PC-3 (cell line): Measurements from ENCODE around the gene MRPS18C. TPM values are rescaled to one million over a fixed set of nuclear protein-coding genes. Genes with fewer than 3 reads are reported as not detected.

Experiments used
- ATAC-seq: fragments of 200-7000 bp; cut with Tn5 transposase; 2 replicates; pipeline ENCODE4 v1.9.1; 2020; ENCODE audit warnings: mild to moderate bottlenecking, moderate library complexity
- BruUV-seq: library from RNA; stranded (reverse); fragments of 400-500 nt; replicated peaks from 2 replicates; lab custom pipeline; 2021; lab: Mats Ljungman, UMichigan
- CTCF ChIA-PET: fragments of 300-600 bp; sonication (Branson Sonifier 250); formaldehyde crosslinking; loops from one replicate; lab custom pipeline; 2022; ENCODE audit warnings: antibody characterized with exemption; lab: Charles Lee
- POLR2A ChIA-PET: fragments of 300-600 bp; sonication (Branson Sonifier 250); formaldehyde crosslinking; loops from one replicate; lab custom pipeline; 2022; ENCODE audit warnings: antibody characterized with exemption; ENCODE audit not compliant: unreplicated experiment; lab: Charles Lee
- DNase-seq: peaks from one replicate; pipeline ENCODE4 v3.0.0-alpha.2; 2015
- H2AFZ ChIP-seq: fragments of 300-600 bp; sonication (generic); 2 replicates; pipeline ENCODE4 v1.6.0; 2016; ENCODE audit warnings: antibody characterized with exemption, low read length
- H3F3A ChIP-seq: fragments of 300-600 bp; sonication (generic); one replicate; pipeline ENCODE4 v1.6.0; 2017; ENCODE audit warnings: antibody characterized with exemption, low read length, control low read depth, mild to moderate bottlenecking; ENCODE audit not compliant: unreplicated experiment
- H3K27ac ChIP-seq: fragments of 300-600 bp; sonication (generic); 2 replicates; pipeline ENCODE4 v1.5.1; 2016; ENCODE audit warnings: mild to moderate bottlenecking, low read length
- H3K27me3 ChIP-seq: fragments of 300-600 bp; sonication (generic); 2 replicates; pipeline ENCODE4 v1.6.1; 2016; ENCODE audit warnings: low read length, mixed read lengths
- H3K36me3 ChIP-seq: fragments of 300-600 bp; sonication (generic); 2 replicates; pipeline ENCODE4 v1.6.1; 2016; ENCODE audit warnings: low read depth, mixed run types, low read length, mixed read lengths
- H3K4me1 ChIP-seq: fragments of 300-600 bp; sonication (generic); 2 replicates; pipeline ENCODE4 v1.5.1; 2016; ENCODE audit warnings: low read length; ENCODE audit not compliant: insufficient read depth
- H3K4me2 ChIP-seq: fragments of 300-600 bp; sonication (generic); 2 replicates; pipeline ENCODE4 v1.6.0; 2016; ENCODE audit warnings: low read length
- H3K4me3 ChIP-seq: fragments of 300-600 bp; sonication (generic); 2 replicates; pipeline ENCODE4 v1.5.1; 2016; ENCODE audit warnings: mild to moderate bottlenecking, low read length, mixed read lengths
- H3K79me2 ChIP-seq: fragments of 300-600 bp; sonication (generic); 2 replicates; pipeline ENCODE4 v1.6.1; 2017; ENCODE audit warnings: low read length, mixed read lengths
- H3K9ac ChIP-seq: fragments of 300-600 bp; sonication (generic); 2 replicates; pipeline ENCODE4 v1.6.0; 2016; ENCODE audit warnings: mild to moderate bottlenecking, low read length
- H3K9me2 ChIP-seq: fragments of 300-600 bp; sonication (generic); replicated peaks from 2 replicates; pipeline ENCODE4 v1.6.1; 2016; ENCODE audit warnings: mixed run types, low read length, mixed read lengths
- H3K9me3 ChIP-seq: fragments of 300-600 bp; sonication (generic); 2 replicates; pipeline ENCODE4 v1.6.1; 2016; ENCODE audit warnings: low read length, mixed read lengths
- H4K20me1 ChIP-seq: fragments of 300-600 bp; sonication (generic); 2 replicates; pipeline ENCODE4 v1.6.1; 2016; ENCODE audit warnings: low read length, mixed read lengths
- EZH2 ChIP-seq: fragments of 300-600 bp; sonication (generic); IDR thresholded peaks from one replicate; pipeline ENCODE4 v1.6.1; 2017; ENCODE audit warnings: antibody characterized with exemption, mild to moderate bottlenecking, low read length; ENCODE audit not compliant: unreplicated experiment
- EZH2phosphoT487 ChIP-seq: fragments of 300-600 bp; sonication (generic); IDR thresholded peaks from 2 replicates; pipeline ENCODE4 v1.6.1; 2018; ENCODE audit warnings: mild to moderate bottlenecking, antibody characterized with exemption, low read length, borderline replicate concordance
- intact Hi-C: fragments of 100-400 bp; cut with micrococcal nuclease; formaldehyde crosslinking; loops from 2 replicates; pipeline ENCODE4 v1.9.0; 2023
- total RNA-seq: library from RNA; depleted of rRNA; stranded (reverse); fragments of >200 nt; gene quantifications from 2 replicates; pipeline ENCODE4 v1.2.3, GENCODE V29; 2014
- TF ChIP-seq, protein P1 (sequence below): fragments of 300-600 bp; sonication (generic); conservative IDR thresholded peaks from 2 replicates; pipeline ENCODE4 v1.5.1; 2017; ENCODE audit warnings: antibody characterized with exemption, low read depth, mild to moderate bottlenecking, low read length

The MRPS18C gene
- total RNA-seq, 1 experiment from 2014 or later: 57.6 TPM

DNA sequence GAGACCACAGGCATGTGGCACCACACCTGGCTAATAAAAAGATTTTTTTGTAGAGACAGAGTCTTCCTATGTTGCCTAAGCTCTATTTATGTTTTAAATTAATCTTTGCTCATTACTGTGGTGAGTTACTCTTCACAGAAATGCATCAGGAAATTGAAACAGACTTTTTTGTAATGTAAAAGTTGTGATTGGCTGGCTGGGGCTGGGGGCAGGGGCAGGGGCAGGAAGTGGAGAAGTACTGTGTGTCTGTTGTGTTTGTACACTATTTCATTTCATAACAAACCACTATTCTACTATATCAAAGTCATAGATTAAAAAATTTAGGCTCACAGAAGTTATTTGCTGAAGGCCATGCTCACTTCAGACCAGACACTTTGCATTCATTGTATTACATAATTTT is 48.1 kb downstream of the MRPS18C start:
- no peaks in the 10 kb centered on the region for H3K9me2 ChIP-seq
- no peaks in the 10 kb centered on the region for H3K4me1 ChIP-seq
- CTCF ChIA-PET: no interaction called here
- TF ChIP-seq, protein P1, sequence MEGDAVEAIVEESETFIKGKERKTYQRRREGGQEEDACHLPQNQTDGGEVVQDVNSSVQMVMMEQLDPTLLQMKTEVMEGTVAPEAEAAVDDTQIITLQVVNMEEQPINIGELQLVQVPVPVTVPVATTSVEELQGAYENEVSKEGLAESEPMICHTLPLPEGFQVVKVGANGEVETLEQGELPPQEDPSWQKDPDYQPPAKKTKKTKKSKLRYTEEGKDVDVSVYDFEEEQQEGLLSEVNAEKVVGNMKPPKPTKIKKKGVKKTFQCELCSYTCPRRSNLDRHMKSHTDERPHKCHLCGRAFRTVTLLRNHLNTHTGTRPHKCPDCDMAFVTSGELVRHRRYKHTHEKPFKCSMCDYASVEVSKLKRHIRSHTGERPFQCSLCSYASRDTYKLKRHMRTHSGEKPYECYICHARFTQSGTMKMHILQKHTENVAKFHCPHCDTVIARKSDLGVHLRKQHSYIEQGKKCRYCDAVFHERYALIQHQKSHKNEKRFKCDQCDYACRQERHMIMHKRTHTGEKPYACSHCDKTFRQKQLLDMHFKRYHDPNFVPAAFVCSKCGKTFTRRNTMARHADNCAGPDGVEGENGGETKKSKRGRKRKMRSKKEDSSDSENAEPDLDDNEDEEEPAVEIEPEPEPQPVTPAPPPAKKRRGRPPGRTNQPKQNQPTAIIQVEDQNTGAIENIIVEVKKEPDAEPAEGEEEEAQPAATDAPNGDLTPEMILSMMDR: no peak
- no peak for TF ChIP-seq EZH2phosphoT487
- no peak for TF ChIP-seq EZH2
- no peak overlapping the region for H3K27ac ChIP-seq
- no peak overlapping the region for H3K4me3 ChIP-seq
- no TSS peak for BruUV-seq
- intact Hi-C loops: no loop called here
- H3F3A ChIP-seq: no peaks in the 10 kb centered on the region
- H3K79me2 ChIP-seq: no peaks in the 10 kb centered on the region
- no peaks in the 10 kb centered on the region for H4K20me1 ChIP-seq
- no peak overlapping the region for H3K4me2 ChIP-seq
- H3K36me3 ChIP-seq: no peaks in the 10 kb centered on the region
- no peak for DNase-seq
- no peak overlapping the region for H3K9ac ChIP-seq
- POLR2A ChIA-PET: no interaction called here
- no peaks in the 10 kb centered on the region for H3K27me3 ChIP-seq
- H3K9me3 ChIP-seq: no peaks in the 10 kb centered on the region
- no peak for ATAC-seq
- no peak overlapping the region for H2AFZ ChIP-seq

DNA sequence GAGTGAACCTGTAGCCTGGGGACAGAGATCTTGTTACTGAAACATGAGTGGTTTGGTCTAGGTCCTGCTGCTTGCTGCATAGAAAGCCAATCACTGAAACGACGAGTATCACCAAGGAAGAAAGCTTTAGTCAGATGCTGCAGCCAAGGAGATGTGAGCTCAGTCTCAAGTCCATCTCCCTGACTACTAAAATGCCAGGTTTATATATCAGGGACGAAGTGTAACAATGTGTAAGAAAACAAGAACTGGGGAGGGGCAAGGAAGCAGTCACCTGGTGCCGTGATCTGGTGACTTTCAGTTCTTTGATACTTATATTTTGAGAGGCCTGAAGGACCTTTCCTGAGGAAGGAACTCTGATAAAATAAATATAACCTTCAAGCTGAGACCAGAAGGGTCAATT is 48.6 kb downstream of the MRPS18C start:
- H3K79me2 ChIP-seq: no peaks in the 10 kb centered on the region
- no peak overlapping the region for H2AFZ ChIP-seq
- BruUV-seq: no TSS peak
- ATAC-seq (no peak), DNase-seq (no peak)
- intact Hi-C loops: no loop called here
- H3F3A ChIP-seq: no peaks in the 10 kb centered on the region
- no peak overlapping the region for H3K4me2 ChIP-seq
- CTCF ChIA-PET: no interaction called here
- no peaks in the 10 kb centered on the region for H4K20me1 ChIP-seq
- no peaks in the 10 kb centered on the region for H3K27me3 ChIP-seq
- POLR2A ChIA-PET: no interaction called here
- no peak overlapping the region for H3K27ac ChIP-seq
- H3K9me3 ChIP-seq: no peaks in the 10 kb centered on the region
- H3K4me3 ChIP-seq: no peak overlapping the region
- TF ChIP-seq EZH2: no peak
- TF ChIP-seq, protein P1: no peak
- TF ChIP-seq EZH2phosphoT487: no peak
- H3K4me1 ChIP-seq: no peaks in the 10 kb centered on the region
- no peaks in the 10 kb centered on the region for H3K9me2 ChIP-seq
- H3K36me3 ChIP-seq: no peaks in the 10 kb centered on the region
- H3K9ac ChIP-seq: no peak overlapping the region

DNA sequence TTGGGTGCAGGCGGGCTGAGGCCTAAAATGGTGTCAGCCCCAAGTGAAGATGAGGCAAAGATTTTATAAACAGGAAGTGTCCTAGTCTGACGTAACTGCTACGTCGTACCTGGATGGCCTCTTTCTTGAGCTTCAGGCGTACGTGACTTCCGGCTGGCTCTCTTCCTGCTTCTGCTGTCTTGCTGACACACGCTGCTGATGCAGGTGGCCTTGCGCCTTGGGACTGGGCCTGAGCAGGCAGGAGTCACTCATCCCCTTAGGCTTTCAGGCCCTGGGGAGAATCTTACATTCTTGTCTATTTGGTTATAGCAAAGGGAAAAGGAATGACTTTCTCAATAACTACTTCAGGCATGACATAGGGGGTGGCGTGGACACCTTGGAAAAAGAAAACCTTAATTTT is 49.1 kb downstream of the MRPS18C start:
- intact Hi-C loops: no loop called here
- POLR2A ChIA-PET: no interaction called here
- CTCF ChIA-PET: no interaction called here

More for the DNA sequence above, 49.1 kb downstream of the MRPS18C start:
- ATAC-seq (no peak), DNase-seq (no peak)
- Histone ChIP-seq H3K27me3 (no peaks in the 10 kb centered on the region), H4K20me1 (no peaks in the 10 kb centered on the region), H3K36me3 (no peaks in the 10 kb centered on the region), H3K9me2 (no peaks in the 10 kb centered on the region), H3F3A (no peaks in the 10 kb centered on the region), H3K4me3 (no peak overlapping the region), H3K9me3 (no peaks in the 10 kb centered on the region), H3K79me2 (no peaks in the 10 kb centered on the region), H3K4me1 (no peaks in the 10 kb centered on the region), H3K9ac (no peak overlapping the region), H3K4me2 (no peak overlapping the region), H3K27ac (no peak overlapping the region), H2AFZ (no peak overlapping the region)
- TF ChIP-seq EZH2 (no peak), EZH2phosphoT487 (no peak)
- TF ChIP-seq, protein P1: no peak
- BruUV-seq: no TSS peak
